GM12874 (cell line): ENCODE results near the gene LRSAM1.

Source experiments
- CTCF ChIP-seq: IDR thresholded peaks from 2 replicates; pipeline ENCODE4 v1.5.1; 2011; ENCODE audit warnings: low read depth, mild to moderate bottlenecking, control low read depth, low read length, moderate library complexity; ENCODE audit not compliant: insufficient read depth

Gene LRSAM1

GRCh38 chr9:127534250-127534906 is 83.1 kb downstream of the LRSAM1 start:
- no peak for TF ChIP-seq CTCF

GRCh38 chr9:127534931-127535330 is 83.6 kb downstream of the LRSAM1 start:
- no peak for TF ChIP-seq CTCF

- no peak for TF ChIP-seq CTCF
Measured at GRCh38 chr9:127535396-127535795, 84.1 kb downstream of the LRSAM1 start.

- no peak for TF ChIP-seq CTCF
Measured at GRCh38 chr9:127535834-127536233, 84.5 kb downstream of the LRSAM1 start.

- TF ChIP-seq CTCF, result no peak
Measured at GRCh38 chr9:127536499-127536898, 85.2 kb downstream of the LRSAM1 start.

GRCh38 chr9:127537014-127537413 is 85.7 kb downstream of the LRSAM1 start:
- TF ChIP-seq CTCF, result no peak

- no peak for TF ChIP-seq CTCF
Measured at GRCh38 chr9:127537792-127538191, 86.5 kb downstream of the LRSAM1 start.
